HG03139 (cell line): ENCODE results near the gene GGT5.

Experiments
- ATAC-seq: cut with Tn5 transposase; IDR thresholded peaks from one replicate; pipeline ENCODE4 v1.9.1; 2021; ENCODE audit not compliant: unreplicated experiment

Gene GGT5

GRCh38 chr22:24171822-24172221 is 73.1 kb downstream of the GGT5 start:
- ATAC-seq, result no peak

GRCh38 chr22:24170632-24171031 is 74.2 kb downstream of the GGT5 start:
- ATAC-seq, result no peak

GRCh38 chr22:24170188-24170587 is 74.7 kb downstream of the GGT5 start:
- no peak for ATAC-seq
